GM23338 (cell line): ENCODE measurements around the gene OTUB1. TPM values are rescaled to one million over a fixed set of nuclear protein-coding genes. Genes with fewer than 3 reads are reported as not detected.

Source experiments
- ATAC-seq: fragments of 200-7000 bp; cut with Tn5 transposase; 3 replicates; pipeline ENCODE4 v1.9.1; 2020
- DNase-seq: peaks from one replicate; pipeline ENCODE4 v3.0.0-alpha.2; 2015; ENCODE audit warnings: low spot score
- H2AFZ ChIP-seq: fragments of 200-600 bp; sonication (generic); 2 replicates; pipeline ENCODE4 v1.8.0; 2016; ENCODE audit warnings: antibody characterized with exemption, mild to moderate bottlenecking, moderate library complexity
- H3F3A ChIP-seq: fragments of 200-600 bp; sonication (generic); replicated peaks from 2 replicates; pipeline ENCODE4 v1.8.0; 2017; ENCODE audit warnings: antibody characterized with exemption, mixed run types, low read depth
- H3K27ac ChIP-seq: fragments of 200-600 bp; sonication (generic); 2 replicates; pipeline ENCODE4 v1.6.1; 2016; ENCODE audit warnings: low read depth
- H3K27me3 ChIP-seq: fragments of 200-600 bp; sonication (generic); 2 replicates; pipeline ENCODE4 v1.8.0; 2016; ENCODE audit warnings: mild to moderate bottlenecking, mixed run types, moderate library complexity; ENCODE audit not compliant: insufficient read depth
- H3K36me3 ChIP-seq: fragments of 200-600 bp; sonication (generic); 2 replicates; pipeline ENCODE4 v1.8.0; 2016; ENCODE audit warnings: mild to moderate bottlenecking; ENCODE audit not compliant: insufficient read depth
- H3K4me1 ChIP-seq: fragments of 200-600 bp; sonication (generic); 2 replicates; pipeline ENCODE4 v1.8.0; 2016; ENCODE audit warnings: mild to moderate bottlenecking, moderate library complexity; ENCODE audit not compliant: insufficient read depth
- H3K4me2 ChIP-seq: fragments of 200-600 bp; sonication (generic); 2 replicates; pipeline ENCODE4 v1.7.1; 2017; ENCODE audit warnings: mixed run types
- H3K4me3 ChIP-seq: fragments of 200-600 bp; sonication (generic); 2 replicates; pipeline ENCODE4 v1.6.1; 2016; ENCODE audit warnings: mixed run types
- H3K79me2 ChIP-seq: fragments of 200-600 bp; sonication (generic); replicated peaks from 2 replicates; pipeline ENCODE4 v1.8.0; 2017; ENCODE audit warnings: mild to moderate bottlenecking; ENCODE audit not compliant: insufficient read depth
- H3K9me2 ChIP-seq: fragments of 200-600 bp; sonication (generic); 2 replicates; pipeline ENCODE4 v1.8.0; 2017; ENCODE audit not compliant: insufficient read depth
- H4K20me1 ChIP-seq: fragments of 200-600 bp; sonication (generic); replicated peaks from 2 replicates; pipeline ENCODE4 v1.8.0; 2017; ENCODE audit warnings: mild to moderate bottlenecking; ENCODE audit not compliant: insufficient read depth
- H3K27ac Mint-ChIP-seq: 2 replicates; pipeline ENCODE4 v1.8.0; 2020; ENCODE audit warnings: inconsistent platforms, mild to moderate bottlenecking, moderate library complexity, mixed read lengths
- H3K27me3 Mint-ChIP-seq: 3 replicates; pipeline ENCODE4 v1.8.0; 2022; ENCODE audit warnings: low read depth, mild to moderate bottlenecking, moderate library complexity, mixed read lengths, inconsistent platforms; ENCODE audit not compliant: insufficient read depth, poor library complexity
- H3K36me3 Mint-ChIP-seq: 3 replicates; pipeline ENCODE4 v1.8.0; 2021; ENCODE audit warnings: low read depth, mild to moderate bottlenecking, inconsistent platforms, moderate library complexity, mixed read lengths
- H3K4me1 Mint-ChIP-seq: 3 replicates; pipeline ENCODE4 v1.8.0; 2020; ENCODE audit warnings: mild to moderate bottlenecking, inconsistent platforms, mixed read lengths
- H3K4me3 Mint-ChIP-seq: 3 replicates; pipeline ENCODE4 v1.8.0; 2021; ENCODE audit warnings: moderate library complexity, mild to moderate bottlenecking, inconsistent platforms, mixed read lengths
- H3K9me3 Mint-ChIP-seq: 3 replicates; pipeline ENCODE4 v1.8.0; 2020; ENCODE audit warnings: moderate library complexity, mild to moderate bottlenecking, inconsistent platforms, mixed read lengths
- CREB1 ChIP-seq: fragments of 250-450 bp; sonication (Bioruptor Pico); IDR thresholded peaks from 2 replicates; pipeline ENCODE4 v1.5.0; 2020; ENCODE audit warnings: low read depth, mild to moderate bottlenecking, moderate library complexity
- CTCF ChIP-seq, 2 experiments: fragments of 200-600 bp in 1 of 2; sonication (generic) in 1 of 2; conservative IDR thresholded peaks; 2 replicates each; pipeline versions ENCODE4 v1.5.1 to v1.6.1; 2016 to 2017; ENCODE audit warnings: antibody characterized with exemption in 2 of 2, low read depth in 2 of 2, mild to moderate bottlenecking in 2 of 2, moderate library complexity in 1 of 2
- ETS1 ChIP-seq: IDR thresholded peaks from 2 replicates; pipeline ENCODE4 v1.6.1; 2016; ENCODE audit warnings: antibody characterized with exemption
- EZH2phosphoT487 ChIP-seq: fragments of 200-600 bp; sonication (generic); IDR thresholded peaks from one replicate; pipeline ENCODE4 v1.8.1; 2018; ENCODE audit warnings: antibody characterized with exemption; ENCODE audit not compliant: unreplicated experiment
- JUNB ChIP-seq: IDR thresholded peaks from one replicate; pipeline ENCODE4 v1.6.1; 2016; ENCODE audit warnings: antibody characterized with exemption; ENCODE audit not compliant: unreplicated experiment
- NANOG ChIP-seq: IDR thresholded peaks from 2 replicates; pipeline ENCODE4 v1.6.1; 2016; ENCODE audit warnings: antibody characterized with exemption, borderline replicate concordance
- POLR2AphosphoS5 ChIP-seq: IDR thresholded peaks from 2 replicates; pipeline ENCODE4 v1.6.1; 2016; ENCODE audit warnings: antibody characterized with exemption, low read depth
- ZNF114 ChIP-seq: fragments of 250-450 bp; sonication (Bioruptor Pico); IDR thresholded peaks from 2 replicates; pipeline ENCODE4 v1.5.0; 2020; ENCODE audit warnings: mild to moderate bottlenecking, moderate library complexity
- ZNF331 ChIP-seq: fragments of 250-450 bp; sonication (Bioruptor Pico); IDR thresholded peaks from 2 replicates; pipeline ENCODE4 v1.5.0; 2020; ENCODE audit warnings: low read depth, mild to moderate bottlenecking, moderate library complexity
- ZNF462 ChIP-seq: fragments of 250-450 bp; sonication (Bioruptor Pico); IDR thresholded peaks from 2 replicates; pipeline ENCODE4 v1.5.0; 2020; ENCODE audit warnings: mild to moderate bottlenecking, moderate library complexity
- polyA plus RNA-seq: library from polyadenylated mRNA; unstranded; fragments of >200 nt; fragmentation: Nextera tagmentation; extraction: Ambion mirVana; gene quantifications from 2 replicates; pipeline ENCODE4 v1.2.1, GENCODE V29; 2016
- total RNA-seq: library from RNA; depleted of rRNA; stranded (reverse); fragments of >200 nt; shearing (Covaris generic); gene quantifications from 2 replicates; pipeline ENCODE4 v1.2.3, GENCODE V29; 2014

The OTUB1 gene
- total and polyA plus RNA-seq, 2 experiments from 2014 or later: 122 to 207 TPM

- peaks cover 13% of the 10 kb centered on the region for H4K20me1 ChIP-seq
- Mint-ChIP-seq H3K9me3 (no peaks in the 10 kb centered on the region; the same call in 2 of the 3 replicates), H3K27me3 (peaks cover 12% of the 10 kb centered on the region), H3K4me1 (peaks cover 15% of the 10 kb centered on the region), H3K27ac (no peak overlapping the region), H3K36me3 (peaks cover 78% of the 10 kb centered on the region), H3K4me3 (no peak overlapping the region)
- no peak overlapping the region for H3K4me3 ChIP-seq
- DNase-seq: no peak
- H3K79me2 ChIP-seq: peaks cover 13% of the 10 kb centered on the region
- 0 out of 2 replicates have a peak, but pooled peaks cover 4% of the 10 kb centered on the region for H3K36me3 ChIP-seq
- no peak for TF ChIP-seq POLR2AphosphoS5
- no peak for TF ChIP-seq CREB1
- no peak for TF ChIP-seq ETS1
- no peak for TF ChIP-seq ZNF114 (CRISPR knock-in tag)
- TF ChIP-seq CTCF (conservative IDR thresholded peaks at IDR 0.05; ENCODE audit: low read depth in 2 of 2): no peak
- TF ChIP-seq ZNF462 (CRISPR knock-in tag): no peak
- no peak for TF ChIP-seq NANOG
- no peak for TF ChIP-seq JUNB
- no peak for TF ChIP-seq ZNF331
- TF ChIP-seq EZH2phosphoT487: no peak
- no peak overlapping the region for H3K27ac ChIP-seq
- H3F3A ChIP-seq: peaks cover 22% of the 10 kb centered on the region; the same call in 1 of the 2 replicates
- no peaks in the 10 kb centered on the region for H3K27me3 ChIP-seq
- ATAC-seq: no peak
- H2AFZ ChIP-seq: no peak overlapping the region
- H3K4me2 ChIP-seq: no peak overlapping the region
- H3K9me2 ChIP-seq: no peaks in the 10 kb centered on the region
- peaks cover 10% of the 10 kb centered on the region for H3K4me1 ChIP-seq
Measured at GRCh38 chr11:63993993-63994392, 7.8 kb downstream of the OTUB1 start.
